SK-N-SH treated with all-trans-retinoic acid at 6 μM for 48 hours (cell line): ENCODE results near the gene B4GALT6.

Experiments used
- ISL1 ChIP-seq: fragments of 250-450 bp; sonication (Bioruptor Pico); IDR thresholded peaks from 2 replicates; pipeline ENCODE4 v2.1.2; 2022; ENCODE audit warnings: mild to moderate bottlenecking, moderate library complexity
- PPARA ChIP-seq: fragments of 250-450 bp; sonication (Bioruptor Pico); IDR thresholded peaks from 2 replicates; pipeline ENCODE4 v1.5.0; 2020; ENCODE audit warnings: mild to moderate bottlenecking, borderline replicate concordance
- SNAI2 ChIP-seq: fragments of 250-450 bp; sonication (Bioruptor Pico); IDR thresholded peaks from 2 replicates; pipeline ENCODE4 v1.5.0; 2020; ENCODE audit warnings: mild to moderate bottlenecking, moderate library complexity
- ZFP3 ChIP-seq: fragments of 250-450 bp; sonication (Bioruptor Pico); IDR thresholded peaks from 2 replicates; pipeline ENCODE4 v1.5.0; 2020; ENCODE audit warnings: mild to moderate bottlenecking, moderate library complexity
- TF ChIP-seq, protein P1 (sequence below): fragments of 250-450 bp; sonication (Bioruptor Pico); IDR thresholded peaks from 2 replicates; pipeline ENCODE4 v1.8.0; 2021; ENCODE audit warnings: low read depth, mild to moderate bottlenecking, moderate library complexity, borderline replicate concordance

DNA sequence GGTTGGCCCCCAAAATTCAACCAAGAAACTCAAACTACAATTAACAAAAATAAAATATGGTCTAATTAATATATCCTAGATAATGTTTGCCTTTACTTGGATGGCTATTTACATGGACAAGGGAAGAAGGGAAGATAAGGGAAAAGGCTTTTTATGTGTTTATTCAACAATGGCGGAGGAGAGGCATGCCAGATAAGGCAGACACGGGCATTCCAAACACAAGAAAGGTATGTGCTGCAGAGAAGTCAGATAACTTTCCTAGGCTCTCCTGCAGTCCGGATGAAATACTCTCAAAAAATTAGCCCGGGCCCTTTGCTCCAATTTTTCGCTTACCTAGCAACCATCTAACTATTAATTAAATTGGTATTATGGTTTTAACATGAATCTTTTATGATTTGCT is 97.8 kb downstream of the B4GALT6 start:
- TF ChIP-seq PPARA (CRISPR knock-in tag), result no peak
- TF ChIP-seq, protein P1, sequence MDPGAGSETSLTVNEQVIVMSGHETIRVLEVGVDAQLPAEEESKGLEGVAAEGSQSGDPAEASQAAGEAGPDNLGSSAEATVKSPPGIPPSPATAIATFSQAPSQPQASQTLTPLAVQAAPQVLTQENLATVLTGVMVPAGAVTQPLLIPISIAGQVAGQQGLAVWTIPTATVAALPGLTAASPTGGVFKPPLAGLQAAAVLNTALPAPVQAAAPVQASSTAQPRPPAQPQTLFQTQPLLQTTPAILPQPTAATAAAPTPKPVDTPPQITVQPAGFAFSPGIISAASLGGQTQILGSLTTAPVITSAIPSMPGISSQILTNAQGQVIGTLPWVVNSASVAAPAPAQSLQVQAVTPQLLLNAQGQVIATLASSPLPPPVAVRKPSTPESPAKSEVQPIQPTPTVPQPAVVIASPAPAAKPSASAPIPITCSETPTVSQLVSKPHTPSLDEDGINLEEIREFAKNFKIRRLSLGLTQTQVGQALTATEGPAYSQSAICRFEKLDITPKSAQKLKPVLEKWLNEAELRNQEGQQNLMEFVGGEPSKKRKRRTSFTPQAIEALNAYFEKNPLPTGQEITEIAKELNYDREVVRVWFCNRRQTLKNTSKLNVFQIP (CRISPR knock-in tag), result no peak
- TF ChIP-seq ISL1 (CRISPR knock-in tag), result no peak
- TF ChIP-seq ZFP3 (CRISPR knock-in tag), result no peak
- TF ChIP-seq SNAI2 (CRISPR knock-in tag), result no peak
